GM19372 (cell line): ENCODE measurements around the gene KRT85.
"Not testable (repeated sequence)": the region's sequence is repeated elsewhere in the genome, so short reads cannot be mapped to it uniquely, and the experiment has no call there.

Source experiments
- ATAC-seq: cut with Tn5 transposase; IDR thresholded peaks from one replicate; pipeline ENCODE4 v1.9.1; 2021; ENCODE audit warnings: mild to moderate bottlenecking, low read depth, moderate library complexity; ENCODE audit not compliant: unreplicated experiment

The KRT85 gene

GRCh38 chr12:52351196-52352059 is 15.9 kb downstream of the KRT85 start:
- ATAC-seq = no peak

GRCh38 chr12:52350786-52351185 is 16.5 kb downstream of the KRT85 start:
- no peak for ATAC-seq

GRCh38 chr12:52350021-52350620 is 17.2 kb downstream of the KRT85 start:
- ATAC-seq = no peak

GRCh38 chr12:52349196-52349595 is 18.1 kb downstream of the KRT85 start:
- ATAC-seq = no peak

GRCh38 chr12:52347551-52348510 is 19.4 kb downstream of the KRT85 start:
- no peak for ATAC-seq

GRCh38 chr12:52347016-52347415 is 20.3 kb downstream of the KRT85 start:
- no peak for ATAC-seq

GRCh38 chr12:52346593-52346992 is 20.7 kb downstream of the KRT85 start:
- no peak for ATAC-seq

- not testable (repeated sequence) for ATAC-seq
These were observed 22.2 kb downstream of the KRT85 start for GRCh38 chr12:52345041-52345440.

GRCh38 chr12:52344111-52344510 is 23.2 kb downstream of the KRT85 start:
- no peak for ATAC-seq

- no peak for ATAC-seq
These were observed 23.7 kb downstream of the KRT85 start for GRCh38 chr12:52343550-52343949.

- ATAC-seq = no peak
These were observed 24.3 kb downstream of the KRT85 start for GRCh38 chr12:52342781-52343490.

GRCh38 chr12:52341066-52341580 is 26.2 kb downstream of the KRT85 start:
- ATAC-seq = no peak

- no peak for ATAC-seq
These were observed 28.9 kb downstream of the KRT85 start for GRCh38 chr12:52338241-52338960.

- no peak for ATAC-seq
These were observed 30.2 kb downstream of the KRT85 start for GRCh38 chr12:52337054-52337453.

GRCh38 chr12:52336641-52337040 is 30.6 kb downstream of the KRT85 start:
- ATAC-seq = no peak

- no peak for ATAC-seq
These were observed 31.6 kb downstream of the KRT85 start for GRCh38 chr12:52335598-52336262.

- no peak for ATAC-seq
These were observed 33.1 kb downstream of the KRT85 start for GRCh38 chr12:52334185-52334584.

- ATAC-seq = no peak
These were observed 34.0 kb downstream of the KRT85 start for GRCh38 chr12:52333321-52333720.

GRCh38 chr12:52332381-52332780 is 34.9 kb downstream of the KRT85 start:
- no peak for ATAC-seq
